GM04503 (cell line): ENCODE measurements around the gene GRAP.

Experiments
- DNase-seq: peaks from one replicate; pipeline ENCODE4 v3.0.0-alpha.2; 2012; ENCODE audit warnings: low read depth

Gene GRAP

GRCh38 chr17:19002805-19003542 is 43.8 kb downstream of the GRAP start:
- DNase-seq, result no peak

GRCh38 chr17:19001907-19002590 is 44.7 kb downstream of the GRAP start:
- no peak for DNase-seq

- DNase-seq, result no peak
Measured at GRCh38 chr17:19000531-19001325, 46.0 kb downstream of the GRAP start.

GRCh38 chr17:18999911-19000310 is 46.8 kb downstream of the GRAP start:
- DNase-seq, result no peak

GRCh38 chr17:18999394-18999793 is 47.4 kb downstream of the GRAP start:
- no peak for DNase-seq

- no peak for DNase-seq
Measured at GRCh38 chr17:18997650-18998196, 49.0 kb downstream of the GRAP start.

GRCh38 chr17:18996458-18996857 is 50.3 kb downstream of the GRAP start:
- DNase-seq, result no peak

- no peak for DNase-seq
Measured at GRCh38 chr17:18995220-18995619, 51.5 kb downstream of the GRAP start.

- DNase-seq, result no peak
Measured at GRCh38 chr17:18994631-18995030, 52.1 kb downstream of the GRAP start.

- DNase-seq, result no peak
Measured at GRCh38 chr17:18993905-18994526, 52.7 kb downstream of the GRAP start.

- DNase-seq, result no peak
Measured at GRCh38 chr17:18992454-18993130, 54.2 kb downstream of the GRAP start.

GRCh38 chr17:18991531-18992315 is 55.0 kb downstream of the GRAP start:
- DNase-seq, result no peak

GRCh38 chr17:18990331-18990730 is 56.4 kb downstream of the GRAP start:
- no peak for DNase-seq

GRCh38 chr17:18988546-18989173 is 58.1 kb downstream of the GRAP start:
- DNase-seq, result no peak

GRCh38 chr17:18987862-18988545 is 58.8 kb downstream of the GRAP start:
- DNase-seq, result no peak

- DNase-seq, result no peak
Measured at GRCh38 chr17:18987230-18987610, 59.5 kb downstream of the GRAP start.

- no peak for DNase-seq
Measured at GRCh38 chr17:18986541-18987229, 60.1 kb downstream of the GRAP start.

GRCh38 chr17:18985475-18985874 is 61.3 kb downstream of the GRAP start:
- DNase-seq, result no peak
